GOT3 (cell line): Measurements from ENCODE around the gene CAMK4.

Experiments used
- DNase-seq: peaks from one replicate; lab custom pipeline; 2025; ENCODE audit warnings: mixed read lengths; lab: John Stamatoyannopoulos, UW

Gene CAMK4

DNA sequence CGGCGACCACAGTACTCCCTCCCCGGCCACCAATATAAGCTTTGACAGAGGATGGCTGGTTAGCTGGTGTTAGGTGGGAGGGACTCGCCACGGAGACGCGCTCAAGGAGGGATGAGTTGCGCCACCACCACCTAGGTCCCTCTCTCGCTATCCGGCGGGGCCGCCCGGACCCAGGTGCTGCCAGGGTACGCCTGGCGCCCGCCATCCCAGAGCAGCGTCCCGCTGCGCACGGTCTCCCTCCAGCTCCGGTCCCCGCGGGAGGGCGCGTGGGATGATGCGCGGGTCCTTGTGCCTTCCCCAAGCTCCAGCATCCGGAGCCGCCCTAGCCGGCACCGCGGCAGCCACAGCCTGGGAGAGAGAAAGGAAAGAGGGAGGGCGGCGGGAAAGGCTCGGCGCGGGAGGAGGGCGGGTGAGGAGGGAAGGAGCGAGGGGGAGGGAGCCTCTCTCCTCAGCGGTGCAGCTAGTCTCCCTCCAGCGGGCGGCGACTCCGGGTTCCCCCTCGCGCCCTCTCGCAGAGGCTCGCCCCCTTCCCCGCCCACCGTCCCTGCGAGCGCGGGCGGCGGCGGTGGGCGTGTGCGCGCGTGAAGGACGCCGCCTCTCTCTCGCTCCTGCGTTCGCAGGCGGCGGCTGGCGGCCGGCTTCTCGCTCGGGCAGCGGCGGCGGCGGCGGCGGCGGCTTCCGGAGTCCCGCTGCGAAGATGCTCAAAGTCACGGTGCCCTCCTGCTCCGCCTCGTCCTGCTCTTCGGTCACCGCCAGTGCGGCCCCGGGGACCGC, at the start of gene CAMK4:
Gene CAMK4, plus strand, starts transcription at position 598 of the 774 bp plus-strand sequence. Its CDS starts 100 bp downstream, at position 698.
- DNase-seq: peak; percentile 41

DNA sequence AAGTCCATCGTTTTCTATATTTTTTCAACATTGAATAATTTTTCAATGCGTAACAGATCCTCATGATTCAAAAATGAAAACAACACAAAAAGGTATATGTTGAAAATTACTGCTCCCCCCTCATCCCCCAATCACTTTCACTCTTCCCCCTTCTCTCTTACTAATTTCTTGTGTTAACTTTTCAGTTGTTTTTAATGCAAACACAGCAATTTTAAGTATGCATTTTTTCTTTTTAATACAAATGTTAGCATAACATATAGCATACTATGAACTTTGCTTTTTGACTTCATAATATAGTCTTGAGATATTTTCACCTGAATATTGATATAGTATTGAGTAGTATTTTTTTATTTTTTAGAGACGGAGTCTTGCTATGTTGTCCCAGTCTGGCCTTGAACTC, 41.1 kb upstream of the CAMK4 start:
- no peak for DNase-seq

GRCh38 chr5:111187079-111187478, 37.1 kb upstream of the CAMK4 start:
- no peak for DNase-seq

- DNase-seq: no peak
These were observed 30.1 kb upstream of the CAMK4 start for GRCh38 chr5:111194053-111194452.

- DNase-seq: no peak
These were observed 29.3 kb upstream of the CAMK4 start for GRCh38 chr5:111194925-111195324.

- no peak for DNase-seq
These were observed 26.7 kb upstream of the CAMK4 start for GRCh38 chr5:111197523-111197922.

GRCh38 chr5:111198281-111198966, 25.8 kb upstream of the CAMK4 start:
- no peak for DNase-seq

- no peak for DNase-seq
These were observed 23.4 kb upstream of the CAMK4 start for GRCh38 chr5:111200828-111201227.

DNA sequence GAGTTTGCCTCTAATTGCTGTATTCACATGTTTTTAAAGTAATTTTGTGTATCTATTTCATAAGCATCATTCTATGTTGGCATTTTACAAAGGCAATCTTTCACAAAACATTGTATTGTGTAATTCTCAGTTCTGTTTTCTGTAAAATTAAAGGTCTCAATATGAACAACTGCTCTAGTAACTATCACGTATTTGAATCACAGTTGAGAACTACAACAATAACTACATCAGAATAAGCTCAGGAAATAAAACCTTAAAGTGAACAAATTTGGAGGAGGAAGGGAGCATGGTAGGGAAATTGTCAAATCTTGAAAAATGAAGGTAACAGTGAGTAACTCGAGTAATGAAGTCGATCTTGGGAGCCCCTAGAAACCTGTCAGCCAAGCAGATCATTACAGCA, 22.5 kb upstream of the CAMK4 start:
- no peak for DNase-seq

DNA sequence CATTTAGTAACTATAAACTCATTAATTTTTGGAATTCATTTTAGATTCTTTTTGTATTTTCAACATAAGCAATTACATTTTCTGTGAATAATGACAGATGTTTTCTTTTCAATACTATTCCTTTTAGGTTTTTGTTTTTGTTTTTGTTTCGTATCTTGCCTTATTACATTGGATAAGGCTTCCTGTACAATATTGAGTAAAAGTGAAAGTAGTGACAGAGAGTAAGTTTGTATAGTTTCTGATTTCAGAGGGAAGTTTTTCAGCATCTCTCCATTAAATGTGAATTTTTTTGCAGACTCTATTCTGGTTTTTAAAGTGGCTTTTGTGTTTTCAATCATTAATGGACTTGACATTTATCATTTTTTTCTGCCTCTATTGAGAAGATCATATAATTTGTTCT, 12.8 kb upstream of the CAMK4 start:
- no peak for DNase-seq

- no peak for DNase-seq
These were observed 10.0 kb upstream of the CAMK4 start for GRCh38 chr5:111214052-111214742.

DNA sequence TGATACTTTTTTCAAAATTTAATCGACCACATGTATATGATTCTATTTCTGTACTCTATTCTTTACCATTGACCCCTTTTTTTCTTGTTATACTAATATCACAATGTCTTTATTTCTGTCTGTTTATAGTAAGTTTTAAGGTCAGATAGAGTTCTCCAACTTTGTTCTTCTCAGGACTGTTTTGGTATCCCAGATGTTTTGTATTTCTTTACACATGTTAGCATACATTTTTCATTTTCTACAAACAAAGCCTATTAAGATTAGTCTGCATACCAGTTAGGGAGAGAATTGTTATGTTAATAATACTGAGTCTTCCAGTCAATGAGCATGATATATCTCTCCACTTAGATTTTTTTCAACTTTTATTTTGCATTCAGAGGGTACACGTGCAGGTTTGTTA, 8.2 kb upstream of the CAMK4 start:
- DNase-seq: no peak

DNA sequence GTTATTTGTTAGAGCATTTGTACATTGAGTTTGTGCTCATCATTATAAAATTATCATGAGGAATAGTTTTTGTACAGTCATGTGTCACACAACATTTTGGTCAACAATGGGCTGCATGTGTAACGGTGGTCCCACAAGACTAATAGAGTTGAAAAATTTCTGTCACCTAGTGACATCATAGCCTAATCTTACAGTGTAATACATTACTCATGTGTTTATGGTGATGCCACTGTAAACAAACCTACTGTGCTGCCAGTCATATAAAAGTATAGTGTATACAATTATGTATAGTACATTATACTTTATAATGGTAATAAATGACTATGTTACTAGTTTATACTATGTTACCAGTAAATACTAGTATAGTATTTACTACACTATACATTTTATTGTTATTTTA, 3.0 kb upstream of the CAMK4 start:
- DNase-seq: no peak

GRCh38 chr5:111223101-111223786, 940 bp upstream of the CAMK4 start:
- DNase-seq: no peak

- no peak for DNase-seq
These were observed 569 bp downstream of the CAMK4 start for GRCh38 chr5:111224561-111225345.

- no peak for DNase-seq
These were observed 1.7 kb downstream of the CAMK4 start for GRCh38 chr5:111225926-111226325.

DNA sequence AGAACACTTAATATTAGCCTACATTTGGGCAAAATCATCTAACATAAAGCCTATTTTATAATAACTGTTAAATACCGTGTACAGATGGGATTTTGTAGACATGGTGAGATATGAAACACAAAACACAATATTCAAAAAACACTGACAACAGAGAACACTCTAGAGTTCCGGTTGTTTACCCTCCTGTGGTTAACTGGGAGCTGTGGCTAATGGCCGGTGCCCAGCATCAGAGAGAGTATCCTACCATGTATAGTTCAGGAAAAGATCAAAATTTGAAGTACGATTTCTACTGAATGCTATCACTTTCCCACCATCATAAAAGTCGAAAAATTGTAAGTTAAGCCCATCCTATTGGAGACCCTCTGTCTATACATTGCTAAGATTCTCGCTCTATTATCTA, 2.4 kb downstream of the CAMK4 start:
- no peak for DNase-seq

DNA sequence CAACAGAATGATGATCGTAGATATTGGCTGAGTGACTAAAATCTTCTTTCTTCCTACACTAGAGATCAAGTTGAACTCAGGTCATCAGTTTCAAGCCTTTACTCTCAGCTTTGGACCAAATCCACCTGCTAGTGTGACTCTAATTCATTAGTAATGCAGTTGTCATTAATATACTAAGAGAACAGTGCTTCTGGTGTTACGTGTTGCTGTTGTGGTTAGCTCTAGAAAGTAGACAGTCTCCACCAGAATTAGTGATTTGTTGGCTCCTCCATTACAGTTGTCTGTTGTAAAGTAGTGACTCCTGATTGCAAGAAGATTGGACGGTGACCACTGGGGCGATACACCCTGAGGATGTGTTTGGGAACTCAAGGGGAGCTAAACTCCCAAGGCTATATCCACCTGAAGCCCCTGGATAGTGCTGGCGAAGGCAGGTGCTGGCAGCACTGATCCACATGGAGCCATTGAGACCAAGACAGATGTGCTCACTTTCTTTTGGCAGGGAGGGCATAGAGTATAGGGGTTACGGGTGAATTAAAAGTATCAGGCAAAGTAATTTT, 3.1 kb downstream of the CAMK4 start:
- no peak for DNase-seq

DNA sequence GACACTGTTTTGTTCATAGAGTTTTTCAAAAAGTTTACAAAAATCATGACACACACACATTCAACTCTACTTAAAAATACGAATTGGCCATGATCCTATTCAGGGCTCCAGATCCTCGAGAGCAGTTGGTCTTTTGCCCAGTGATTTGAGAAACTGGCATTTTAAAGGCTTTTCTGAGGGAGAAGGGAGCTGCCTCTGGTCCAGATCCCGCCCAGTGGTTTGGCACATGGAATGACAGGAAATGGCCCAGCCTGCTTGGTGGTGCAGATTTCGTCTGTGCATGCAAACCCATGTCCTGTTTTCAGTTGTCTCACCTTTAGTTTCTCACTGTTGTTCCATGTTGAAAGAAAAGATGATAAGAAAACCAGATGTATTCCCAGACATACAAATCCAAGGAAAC, 3.6 kb downstream of the CAMK4 start:
- DNase-seq: no peak

DNA sequence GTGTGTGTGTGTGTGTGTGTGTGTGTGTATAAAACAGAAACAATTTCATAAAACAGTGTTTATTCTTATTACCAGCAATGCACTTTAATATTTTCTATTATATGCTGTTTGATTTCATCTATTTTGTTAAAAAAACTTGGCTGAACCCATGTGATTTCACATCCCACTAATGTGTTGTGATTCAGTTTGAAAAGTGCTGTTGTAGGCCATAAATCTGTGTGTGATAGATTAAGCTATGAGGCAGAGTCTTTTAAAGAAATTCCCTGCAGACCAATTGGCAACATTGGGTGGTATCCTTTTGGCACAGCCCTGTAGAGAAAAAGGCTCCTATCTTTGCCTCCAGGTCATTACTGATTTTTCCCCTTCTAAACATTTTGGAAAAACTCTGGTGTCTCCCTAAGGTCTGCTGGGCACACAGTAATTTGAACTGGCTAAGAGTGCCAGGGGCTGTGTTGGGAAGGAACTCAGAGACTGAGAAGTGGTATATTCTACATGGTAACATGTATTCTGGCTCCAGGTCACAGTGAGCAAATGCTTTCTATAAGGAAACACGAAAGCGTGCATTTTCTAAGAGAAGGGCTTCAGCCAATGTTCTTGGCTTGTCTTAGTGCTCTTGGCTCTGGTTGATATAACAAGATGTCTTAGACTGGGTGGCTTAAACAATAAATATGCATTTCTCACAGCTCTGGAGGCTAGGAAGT, 4.5 kb downstream of the CAMK4 start:
- DNase-seq: no peak
